ENCODE results near the gene CORO6. TPM values are rescaled to one million over a fixed set of nuclear protein-coding genes. Genes with fewer than 3 reads are reported as not detected.
A peak's percentile ranks its signal among the peaks of the same experiment; 100 is the strongest.

CORO6 gene
- total and polyA plus RNA-seq, 2 of the 13 experiments (the other 11 are each of a cell fraction or from before 2014, with no cell fraction given) = 0.42 to 0.82 TPM

- TF ChIP-seq ZNF646 (CRISPR knock-in tag; IDR thresholded peaks at IDR 0.05) (no peak), ZFY (CRISPR knock-in tag; IDR thresholded peaks at IDR 0.05) (peak; percentile 86), HNRNPK (IDR thresholded peaks at IDR 0.05; ENCODE audit: low read depth, low read length, poor library complexity, severe bottlenecking) (no peak), SALL1 (CRISPR knock-in tag; IDR thresholded peaks at IDR 0.05) (peak; percentile 20; the same call in 1 of the 2 replicates), ZNF776 (CRISPR knock-in tag; IDR thresholded peaks at IDR 0.05) (peak; percentile 47), GTF2F1 (IDR thresholded peaks at IDR 0.05; ENCODE audit: low read length) (no peak), ZFP41 (CRISPR knock-in tag; IDR thresholded peaks at IDR 0.05; ENCODE audit: borderline replicate concordance) (0 out of 2 replicates have a peak, but pooled peaks have one; percentile 28), SKIL (CRISPR knock-in tag; IDR thresholded peaks at IDR 0.05; ENCODE audit: borderline replicate concordance) (no peak), HMGXB4 (CRISPR knock-in tag; IDR thresholded peaks at IDR 0.05; ENCODE audit: borderline replicate concordance in 1 of 2, low read depth in 1 of 2) (peak; percentile 62 to 75; a peak in 3 of 4 replicates), NFAT5 (CRISPR knock-in tag; IDR thresholded peaks at IDR 0.05) (0 out of 2 replicates have a peak, but pooled peaks have one; percentile 24), PPARG (CRISPR knock-in tag; conservative IDR thresholded peaks at IDR 0.05) (no peak)
Measured at GRCh38 chr17:29617481-29618271, 5.0 kb downstream of the CORO6 start (continued).
